Measurements from ENCODE around the gene MAP4. TPM values are rescaled to one million over a fixed set of nuclear protein-coding genes. Genes with fewer than 3 reads are reported as not detected.
A peak's percentile ranks its signal among the peaks of the same experiment; 100 is the strongest.

The MAP4 gene
- total RNA-seq, 6 donors from 2014 or later, result 106 to 199 (median 148) TPM

GRCh38 chr3:47849186-47849698 lies 167.0 kb downstream of the MAP4 start:
- peaks cover 15 to 100% (median 82%) of the 10 kb centered on the region in 4 donors for H3K36me3 ChIP-seq
- no peak for ATAC-seq (ENCODE audit: low FRiP score in 2 of 2)
- H3K27me3 ChIP-seq, result no peaks in the 10 kb centered on the region
- H3K9me3 ChIP-seq, result no peaks in the 10 kb centered on the region
- H3K27ac ChIP-seq, result no peak overlapping the region
- DNase-seq, result no peak
- no peaks in the 10 kb centered on the region for H3K4me1 ChIP-seq
- 87 to 88% methylated on average over 7 to 13 of the region's 14 CpGs for WGBS, 2 donors
- TF ChIP-seq EP300 (IDR thresholded peaks at IDR 0.05) (no peak), POLR2AphosphoS5 (IDR thresholded peaks at IDR 0.05) (no peak), CTCF (IDR thresholded peaks at IDR 0.05) (no peak), POLR2A (IDR thresholded peaks at IDR 0.05) (no peak)
- no peak overlapping the region for H3K4me3 ChIP-seq

- Histone ChIP-seq H3K36me3 (peaks cover 15 to 100% (median 84%) of the 10 kb centered on the region in 4 donors), H3K4me1 (no peaks in the 10 kb centered on the region), H3K27ac (no peak overlapping the region), H3K9me3 (no peaks in the 10 kb centered on the region), H3K4me3 (no peak overlapping the region), H3K27me3 (no peaks in the 10 kb centered on the region)
- DNase-seq, result peak in 1 of 2 donors; percentile 75
- TF ChIP-seq POLR2A (IDR thresholded peaks at IDR 0.05), result no peak
- no peak for TF ChIP-seq POLR2AphosphoS5 (IDR thresholded peaks at IDR 0.05)
- TF ChIP-seq EP300 (IDR thresholded peaks at IDR 0.05), result no peak
- TF ChIP-seq CTCF (IDR thresholded peaks at IDR 0.05), result no peak
- WGBS, 2 donors, result 70 to 87% methylated on average over 2 to 23 of the region's 23 CpGs
- ATAC-seq (ENCODE audit: low FRiP score in 2 of 2), result no peak
These were observed 167.6 kb downstream of the MAP4 start for GRCh38 chr3:47848599-47849117.

- H3K36me3 ChIP-seq, result peaks cover 17 to 100% (median 85%) of the 10 kb centered on the region in 4 donors
- ATAC-seq (ENCODE audit: low FRiP score in 2 of 2) (no peak), DNase-seq (peak in 1 of 2 donors; percentile 83)
- 97% methylated on average over 18 to 23 of the region's 23 CpGs for WGBS, 2 donors
- TF ChIP-seq EP300 (IDR thresholded peaks at IDR 0.05), result no peak
- no peak for TF ChIP-seq POLR2A (IDR thresholded peaks at IDR 0.05)
- no peak for TF ChIP-seq POLR2AphosphoS5 (IDR thresholded peaks at IDR 0.05)
- TF ChIP-seq CTCF (IDR thresholded peaks at IDR 0.05), result no peak
- no peaks in the 10 kb centered on the region for H3K9me3 ChIP-seq
- H3K4me3 ChIP-seq, result no peak overlapping the region
- H3K27ac ChIP-seq, result no peak overlapping the region
- H3K4me1 ChIP-seq, result no peaks in the 10 kb centered on the region
- H3K27me3 ChIP-seq, result no peaks in the 10 kb centered on the region
These were observed 168.3 kb downstream of the MAP4 start for GRCh38 chr3:47847801-47848518.

- 91% methylated on average over 7 to 11 of the region's 11 CpGs for WGBS, 2 donors
- TF ChIP-seq CTCF (IDR thresholded peaks at IDR 0.05) (no peak), POLR2AphosphoS5 (IDR thresholded peaks at IDR 0.05) (no peak), POLR2A (IDR thresholded peaks at IDR 0.05) (no peak), EP300 (IDR thresholded peaks at IDR 0.05) (no peak)
- DNase-seq, result no peak
These were observed 169.0 kb downstream of the MAP4 start for GRCh38 chr3:47847260-47847659.

More at GRCh38 chr3:47847260-47847659, 169.0 kb downstream of the MAP4 start:
- Histone ChIP-seq H3K4me3 (no peak overlapping the region), H3K36me3 (peaks cover 21 to 100% (median 84%) of the 10 kb centered on the region in 4 donors), H3K9me3 (no peaks in the 10 kb centered on the region), H3K27ac (no peak overlapping the region), H3K27me3 (no peaks in the 10 kb centered on the region), H3K4me1 (no peaks in the 10 kb centered on the region)
- ATAC-seq (ENCODE audit: low FRiP score in 2 of 2), result no peak
